IMR-90 (cell line): ENCODE results near the gene SHISA3. TPM values are rescaled to one million over a fixed set of nuclear protein-coding genes. Genes with fewer than 3 reads are reported as not detected.

Experiments used
- ATAC-seq: fragments of 200-7000 bp; cut with Tn5 transposase; 2 replicates; pipeline ENCODE4 v1.9.1; 2020; ENCODE audit warnings: low read depth, mild to moderate bottlenecking, moderate library complexity
- BruUV-seq: library from RNA; stranded (reverse); fragments of 400-500 nt; replicated peaks from 2 replicates; lab custom pipeline; 2021; lab: Mats Ljungman, UMichigan
- CTCF ChIA-PET: fragments of 300-600 bp; formaldehyde crosslinking; extraction: SDS; loops from one replicate; lab custom pipeline; 2021; ENCODE audit warnings: antibody characterized with exemption; lab: Yijun Ruan, JAX
- POLR2A ChIA-PET: fragments of 300-600 bp; sonication (Branson Sonifier 250); formaldehyde crosslinking; loops from one replicate; lab custom pipeline; 2022; ENCODE audit warnings: antibody characterized with exemption; ENCODE audit not compliant: unreplicated experiment; lab: Charles Lee
- DNase-seq: peaks from one replicate; pipeline ENCODE4 v3.0.0; 2013
- H2AFZ ChIP-seq: replicated peaks from 2 replicates; pipeline ENCODE3; 2013; ENCODE audit warnings: low read length, mild to moderate bottlenecking; ENCODE audit not compliant: poor library complexity
- H2AK5ac ChIP-seq: 2 replicates; pipeline ENCODE4 v1.6.1; 2013; ENCODE audit warnings: low read depth, low read length, inconsistent platforms
- H2AK9ac ChIP-seq: replicated peaks from 2 replicates; pipeline ENCODE3; 2013; ENCODE audit warnings: mild to moderate bottlenecking, low read depth, low read length, moderate library complexity; ENCODE audit not compliant: poor library complexity
- H2BK120ac ChIP-seq: 2 replicates; pipeline ENCODE4 v1.6.1; 2013; ENCODE audit warnings: low read depth, low read length, inconsistent platforms
- H2BK15ac ChIP-seq: 3 replicates; pipeline ENCODE4 v1.6.1; 2013; ENCODE audit warnings: low read depth, low read length, inconsistent platforms
- H2BK20ac ChIP-seq: 2 replicates; pipeline ENCODE4 v1.6.1; 2013; ENCODE audit warnings: low read depth, mild to moderate bottlenecking, inconsistent platforms, low read length, moderate library complexity
- H2BK5ac ChIP-seq: 2 replicates; pipeline ENCODE4 v1.6.1; 2013; ENCODE audit warnings: mild to moderate bottlenecking, low read depth, low read length, inconsistent platforms; ENCODE audit not compliant: poor library complexity, severe bottlenecking
- H3K14ac ChIP-seq: replicated peaks from 2 replicates; pipeline ENCODE4 v1.6.1; 2013; ENCODE audit warnings: low read depth, low read length, inconsistent platforms
- H3K18ac ChIP-seq: 2 replicates; pipeline ENCODE4 v1.6.1; 2013; ENCODE audit warnings: low read depth, low read length, control low read depth
- H3K23ac ChIP-seq: 2 replicates; pipeline ENCODE4 v1.6.1; 2013; ENCODE audit warnings: low read depth, low read length, inconsistent platforms
- H3K27ac ChIP-seq: 2 replicates; pipeline ENCODE4 v1.5.1; 2013; ENCODE audit warnings: mild to moderate bottlenecking, control low read depth, low read length; ENCODE audit not compliant: insufficient read depth
- H3K27me3 ChIP-seq: 2 replicates; pipeline ENCODE4 v1.6.1; 2013; ENCODE audit warnings: low read length; ENCODE audit not compliant: control insufficient read depth, insufficient read depth
- H3K36me3 ChIP-seq: 2 replicates; pipeline ENCODE4 v1.6.1; 2013; ENCODE audit warnings: low read length, mixed read lengths; ENCODE audit not compliant: control insufficient read depth, insufficient read depth
- H3K4ac ChIP-seq: 2 replicates; pipeline ENCODE4 v1.6.1; 2013; ENCODE audit warnings: low read depth, low read length, inconsistent platforms
- H3K4me1 ChIP-seq: 2 replicates; pipeline ENCODE4 v1.6.1; 2013; ENCODE audit warnings: low read length, mixed read lengths; ENCODE audit not compliant: control insufficient read depth, insufficient read depth
- H3K4me2 ChIP-seq: 2 replicates; pipeline ENCODE4 v1.6.1; 2013; ENCODE audit warnings: low read depth, mild to moderate bottlenecking, control low read depth, low read length, moderate library complexity
- H3K4me3 ChIP-seq: 2 replicates; pipeline ENCODE4 v1.5.1; 2013; ENCODE audit warnings: low read depth, mild to moderate bottlenecking, control low read depth, low read length, moderate library complexity; ENCODE audit not compliant: insufficient read depth
- H3K56ac ChIP-seq: 2 replicates; pipeline ENCODE4 v1.6.1; 2013; ENCODE audit warnings: low read length, inconsistent platforms; ENCODE audit not compliant: insufficient read depth; ENCODE audit errors: extremely low read depth
- H3K79me1 ChIP-seq, 2 experiments: 2 replicates each; pipeline ENCODE4 v1.6.1; 2013; ENCODE audit warnings: low read length in 2 of 2, inconsistent platforms in 1 of 2, low read depth in 1 of 2
- H3K9ac ChIP-seq: 2 replicates; pipeline ENCODE4 v1.6.1; 2013; ENCODE audit warnings: low read depth, low read length, control low read depth
- H3K9me1 ChIP-seq: 2 replicates; pipeline ENCODE4 v1.6.1; 2013; ENCODE audit warnings: low read length, inconsistent platforms; ENCODE audit not compliant: insufficient read depth
- H3K9me3 ChIP-seq: 2 replicates; pipeline ENCODE4 v1.6.1; 2013; ENCODE audit warnings: low read length; ENCODE audit not compliant: control insufficient read depth, insufficient read depth
- H4K20me1 ChIP-seq: 2 replicates; pipeline ENCODE4 v1.6.1; 2013; ENCODE audit warnings: low read length, inconsistent platforms; ENCODE audit not compliant: insufficient read depth
- H4K5ac ChIP-seq: 2 replicates; pipeline ENCODE4 v1.6.1; 2013; ENCODE audit warnings: mild to moderate bottlenecking, low read depth, low read length, control low read depth
- H4K8ac ChIP-seq, 2 experiments: 2 replicates each; pipeline ENCODE4 v1.6.1; 2013; ENCODE audit warnings: low read depth in 2 of 2, low read length in 2 of 2, control low read depth in 1 of 2, inconsistent platforms in 1 of 2
- H4K91ac ChIP-seq: 2 replicates; pipeline ENCODE4 v1.6.1; 2013; ENCODE audit warnings: low read depth, low read length, inconsistent platforms; ENCODE audit not compliant: insufficient read depth
- BHLHE40 ChIP-seq: fragments of 150-350 bp; IDR thresholded peaks from 2 replicates; pipeline ENCODE4 v1.6.1; 2016; ENCODE audit warnings: mild to moderate bottlenecking, low read depth, low read length
- CEBPB ChIP-seq: IDR thresholded peaks from 2 replicates; pipeline ENCODE4 v1.6.1; 2012; ENCODE audit warnings: low read depth, low read length, improper control_type of control experiment
- CHD1 ChIP-seq: IDR thresholded peaks from 2 replicates; pipeline ENCODE4 v1.6.1; 2012; ENCODE audit warnings: low read depth, low read length, improper control_type of control experiment
- MXI1 ChIP-seq: IDR thresholded peaks from 2 replicates; pipeline ENCODE4 v1.6.1; 2012; ENCODE audit warnings: low read depth, mild to moderate bottlenecking, low read length, moderate library complexity, borderline replicate concordance
- RAD21 ChIP-seq: IDR thresholded peaks from 2 replicates; pipeline ENCODE4 v1.6.1; 2012; ENCODE audit warnings: low read length, improper control_type of control experiment
- RFX5 ChIP-seq: IDR thresholded peaks from 2 replicates; pipeline ENCODE4 v1.8.0; 2012; ENCODE audit warnings: low read depth, mild to moderate bottlenecking, low read length, moderate library complexity
- SMC3 ChIP-seq: fragments of 150-350 bp; IDR thresholded peaks from 2 replicates; pipeline ENCODE4 v1.6.1; 2016; ENCODE audit warnings: low read depth, mild to moderate bottlenecking, antibody characterized with exemption, low read length, moderate library complexity
- WGBS, 2 experiments: methylation state at CpG; one replicate each; pipeline versions ENCODE4 v1.1.5 to v1.1.7; 2013; ENCODE audit warnings: missing lambda C conversion rate in 2 of 2; ENCODE audit not compliant: insufficient read length in 1 of 2; ENCODE audit errors: extremely low coverage in 2 of 2; 5-methylcytosine and 5-hydroxymethylcytosine counted together
- dilution Hi-C: fragments of 300-500 bp; cut with HindIII; formaldehyde crosslinking; loops from one replicate; pipeline ENCODE4 v1.14.3; 2018; ENCODE audit warnings: low sequenced_read_pairs; ENCODE audit not compliant: unreplicated experiment
- in situ Hi-C: fragments of 300-500 bp; cut with MboI; formaldehyde crosslinking; loops from 3 replicates; pipeline ENCODE4 v1.14.3; 2019; ENCODE audit warnings: low sequenced_read_pairs, inconsistent platforms, mixed read lengths
- intact Hi-C: fragments of 100-400 bp; cut with micrococcal nuclease; formaldehyde crosslinking; loops from 2 replicates; pipeline ENCODE4 v1.10.0; 2022
- polyA plus RNA-seq, 3 experiments: library from polyadenylated mRNA; depleted of rRNA; stranded (reverse); fragments of >200 nt; gene quantifications; 2 replicates each; pipeline ENCODE4 v1.2.3, GENCODE V29; 2012; ENCODE audit warnings: low replicate concordance in 1 of 3
- total RNA-seq: library from RNA; depleted of rRNA; stranded (reverse); fragments of >200 nt; gene quantifications from 2 replicates; pipeline ENCODE4 v1.2.3, GENCODE V29; 2012
- TF ChIP-seq, protein P1 (sequence below): conservative IDR thresholded peaks from 2 replicates; pipeline ENCODE4 v1.5.1; 2012; ENCODE audit warnings: mild to moderate bottlenecking, low read depth, low read length, improper control_type of control experiment
- TF ChIP-seq, protein P2 (sequence below): fragments of 150-350 bp; IDR thresholded peaks from 2 replicates; pipeline ENCODE4 v1.6.1; 2017; ENCODE audit warnings: mild to moderate bottlenecking, antibody characterized with exemption, low read length, low read depth
- TF ChIP-seq, protein P3 (sequence below): fragments of 150-350 bp; IDR thresholded peaks from 2 replicates; pipeline ENCODE4 v1.6.1; 2016; ENCODE audit warnings: low read depth, mild to moderate bottlenecking, low read length, moderate library complexity, borderline replicate concordance

The SHISA3 gene
- total and polyA plus RNA-seq, 2 of the 4 experiments (the other 2 are of a cell fraction) = 0.18 to 0.77 TPM

DNA sequence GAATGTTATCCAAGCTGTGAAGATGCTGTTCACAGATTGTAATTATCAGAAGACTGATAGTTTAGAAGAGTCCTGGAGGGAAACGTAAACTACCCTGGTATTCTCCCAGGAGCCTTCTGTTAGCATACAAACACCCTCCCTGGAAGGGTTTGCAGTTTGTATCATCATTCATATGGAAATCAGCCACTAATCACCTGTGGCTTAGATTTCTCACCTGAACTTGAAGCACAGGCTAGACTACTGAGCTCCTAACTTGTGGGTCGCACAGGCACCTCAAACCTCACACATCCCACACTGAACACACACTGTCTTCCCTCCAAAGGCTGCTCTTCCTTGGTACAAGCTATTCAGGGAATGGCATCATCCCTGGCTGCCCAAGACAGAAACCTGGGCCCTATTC, 30.7 kb downstream of the SHISA3 start (continued):
- TF ChIP-seq, protein P1, sequence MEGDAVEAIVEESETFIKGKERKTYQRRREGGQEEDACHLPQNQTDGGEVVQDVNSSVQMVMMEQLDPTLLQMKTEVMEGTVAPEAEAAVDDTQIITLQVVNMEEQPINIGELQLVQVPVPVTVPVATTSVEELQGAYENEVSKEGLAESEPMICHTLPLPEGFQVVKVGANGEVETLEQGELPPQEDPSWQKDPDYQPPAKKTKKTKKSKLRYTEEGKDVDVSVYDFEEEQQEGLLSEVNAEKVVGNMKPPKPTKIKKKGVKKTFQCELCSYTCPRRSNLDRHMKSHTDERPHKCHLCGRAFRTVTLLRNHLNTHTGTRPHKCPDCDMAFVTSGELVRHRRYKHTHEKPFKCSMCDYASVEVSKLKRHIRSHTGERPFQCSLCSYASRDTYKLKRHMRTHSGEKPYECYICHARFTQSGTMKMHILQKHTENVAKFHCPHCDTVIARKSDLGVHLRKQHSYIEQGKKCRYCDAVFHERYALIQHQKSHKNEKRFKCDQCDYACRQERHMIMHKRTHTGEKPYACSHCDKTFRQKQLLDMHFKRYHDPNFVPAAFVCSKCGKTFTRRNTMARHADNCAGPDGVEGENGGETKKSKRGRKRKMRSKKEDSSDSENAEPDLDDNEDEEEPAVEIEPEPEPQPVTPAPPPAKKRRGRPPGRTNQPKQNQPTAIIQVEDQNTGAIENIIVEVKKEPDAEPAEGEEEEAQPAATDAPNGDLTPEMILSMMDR = no peak

DNA sequence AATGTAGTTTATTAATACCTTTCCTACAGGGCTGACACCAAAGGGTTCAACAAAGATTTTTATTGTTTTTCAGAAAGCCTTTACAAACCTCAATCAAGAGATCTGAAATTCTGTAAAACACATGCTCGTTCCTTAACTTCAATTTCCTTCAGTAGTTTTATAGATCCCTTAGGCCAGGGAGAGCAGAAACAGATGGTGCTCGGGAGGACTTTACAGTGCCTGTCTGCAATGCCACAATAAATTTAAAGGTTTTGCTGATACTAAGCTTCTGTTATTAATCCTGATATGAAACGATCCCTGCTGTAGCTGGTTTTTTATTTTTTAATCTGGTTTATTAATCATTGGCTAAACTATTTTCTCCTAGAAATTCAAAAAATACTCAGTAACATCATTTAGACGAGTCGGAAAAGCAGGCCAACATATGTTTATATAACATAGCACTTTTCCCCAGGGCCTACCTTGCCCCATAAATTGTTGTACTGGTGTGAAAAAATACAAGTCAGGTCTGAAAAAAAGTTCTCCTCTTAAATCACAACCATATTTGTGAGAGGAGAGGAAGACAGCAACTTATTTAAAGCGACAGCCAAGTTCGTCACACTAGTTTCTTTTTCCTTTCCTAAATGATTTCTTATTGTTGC, 39.8 kb downstream of the SHISA3 start:
- ChIA-PET POLR2A (no interaction called here), CTCF (no interaction called here)
- no peak overlapping the region for H3K23ac ChIP-seq
- no peaks in the 10 kb centered on the region for H4K20me1 ChIP-seq
- no peak overlapping the region for H3K9ac ChIP-seq
- no peak overlapping the region for H2AK5ac ChIP-seq
- no peaks in the 10 kb centered on the region for H3K36me3 ChIP-seq
- no peaks in the 10 kb centered on the region for H3K9me1 ChIP-seq
- no peak overlapping the region for H3K14ac ChIP-seq
- H3K18ac ChIP-seq = no peak overlapping the region
- H2BK20ac ChIP-seq = no peak overlapping the region
- H2BK5ac ChIP-seq = no peak overlapping the region
- no peaks in the 10 kb centered on the region for H3K79me1 ChIP-seq
- intact Hi-C loops = no loop called here
- H4K91ac ChIP-seq = no peak overlapping the region
- H2BK120ac ChIP-seq = no peak overlapping the region
- H3K9me3 ChIP-seq = no peaks in the 10 kb centered on the region
- H3K4ac ChIP-seq = no peak overlapping the region
- no peak overlapping the region for H3K4me2 ChIP-seq
- H3K4me3 ChIP-seq = no peak overlapping the region
- no peaks in the 10 kb centered on the region; the same call in none of the 2 replicates for H3K27me3 ChIP-seq
- WGBS, 2 experiments = no CpG with 5 or more reads among the region's 7 CpGs
- H2BK15ac ChIP-seq = no peak overlapping the region
- dilution Hi-C loops = no loop called here
- BruUV-seq = no TSS peak
- no peak overlapping the region for H4K5ac ChIP-seq
- H3K56ac ChIP-seq = no peak overlapping the region
- ATAC-seq = no peak
- H4K8ac ChIP-seq = no peak overlapping the region
- H3K27ac ChIP-seq = no peak overlapping the region
- no peak for DNase-seq
- in situ Hi-C loops = no loop called here
- no peak overlapping the region for H2AK9ac ChIP-seq
- no peaks in the 10 kb centered on the region for H3K4me1 ChIP-seq
- H2AFZ ChIP-seq = no peak overlapping the region
- TF ChIP-seq CHD1 (no peak), BHLHE40 (no peak), RAD21 (no peak), MXI1 (no peak), SMC3 (no peak), CEBPB (no peak), RFX5 (no peak)
- TF ChIP-seq, protein P2, sequence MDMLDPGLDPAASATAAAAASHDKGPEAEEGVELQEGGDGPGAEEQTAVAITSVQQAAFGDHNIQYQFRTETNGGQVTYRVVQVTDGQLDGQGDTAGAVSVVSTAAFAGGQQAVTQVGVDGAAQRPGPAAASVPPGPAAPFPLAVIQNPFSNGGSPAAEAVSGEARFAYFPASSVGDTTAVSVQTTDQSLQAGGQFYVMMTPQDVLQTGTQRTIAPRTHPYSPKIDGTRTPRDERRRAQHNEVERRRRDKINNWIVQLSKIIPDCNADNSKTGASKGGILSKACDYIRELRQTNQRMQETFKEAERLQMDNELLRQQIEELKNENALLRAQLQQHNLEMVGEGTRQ = no peak
- TF ChIP-seq, protein P1 = no peak
- TF ChIP-seq, protein P3, sequence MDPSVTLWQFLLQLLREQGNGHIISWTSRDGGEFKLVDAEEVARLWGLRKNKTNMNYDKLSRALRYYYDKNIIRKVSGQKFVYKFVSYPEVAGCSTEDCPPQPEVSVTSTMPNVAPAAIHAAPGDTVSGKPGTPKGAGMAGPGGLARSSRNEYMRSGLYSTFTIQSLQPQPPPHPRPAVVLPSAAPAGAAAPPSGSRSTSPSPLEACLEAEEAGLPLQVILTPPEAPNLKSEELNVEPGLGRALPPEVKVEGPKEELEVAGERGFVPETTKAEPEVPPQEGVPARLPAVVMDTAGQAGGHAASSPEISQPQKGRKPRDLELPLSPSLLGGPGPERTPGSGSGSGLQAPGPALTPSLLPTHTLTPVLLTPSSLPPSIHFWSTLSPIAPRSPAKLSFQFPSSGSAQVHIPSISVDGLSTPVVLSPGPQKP = no peak
